ENCODE measurements around the gene NBDY.

- no peak for TF ChIP-seq REST (IDR thresholded peaks at IDR 0.05; ENCODE audit: insufficient read depth in 1 of 2, low read depth in 2 of 2, low read length in 2 of 2)
- TF ChIP-seq TAF1 (IDR thresholded peaks at IDR 0.05; ENCODE audit: borderline replicate concordance, insufficient read depth, low read length) = no peak
- no peak for TF ChIP-seq POLR2AphosphoS5 (IDR thresholded peaks at IDR 0.05; ENCODE audit: low read depth, low read length)
- no peak for TF ChIP-seq SIN3A (IDR thresholded peaks at IDR 0.05; ENCODE audit: borderline replicate concordance, insufficient read depth, low read length)
Measured at GRCh38 chrX:56826020-56826419, 97.0 kb downstream of the NBDY start.
